GM21367 (cell line): ENCODE data around the gene CCDC30.
"Not testable (repeated sequence)": the region's sequence is repeated elsewhere in the genome, so short reads cannot be mapped to it uniquely, and the experiment has no call there.

ENCODE experiments used
- ATAC-seq: cut with Tn5 transposase; IDR thresholded peaks from one replicate; pipeline ENCODE4 v1.9.1; 2021; ENCODE audit not compliant: unreplicated experiment

CCDC30 gene

GRCh38 chr1:42523171-42523570, 60.1 kb downstream of the CCDC30 start:
- no peak for ATAC-seq

DNA sequence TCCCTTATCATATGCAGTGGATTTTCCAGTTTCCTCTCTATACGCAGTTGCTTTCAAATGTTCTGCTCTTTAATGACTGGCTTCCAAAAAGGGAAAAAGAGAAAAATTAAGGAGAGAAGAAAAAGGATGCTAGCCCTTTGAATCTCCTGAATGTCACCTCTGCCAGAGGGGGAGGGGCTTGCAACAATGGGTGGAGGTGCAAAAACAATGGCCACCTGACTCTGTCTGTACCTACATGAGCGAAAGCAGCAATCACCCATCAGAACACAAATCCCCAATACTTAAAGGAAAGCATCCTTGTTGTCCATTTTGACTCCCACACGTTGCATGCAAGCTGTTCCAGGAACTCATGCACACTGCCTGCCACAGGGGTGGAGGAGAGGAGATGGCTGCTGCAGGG, 61.2 kb downstream of the CCDC30 start:
- ATAC-seq = no peak

DNA sequence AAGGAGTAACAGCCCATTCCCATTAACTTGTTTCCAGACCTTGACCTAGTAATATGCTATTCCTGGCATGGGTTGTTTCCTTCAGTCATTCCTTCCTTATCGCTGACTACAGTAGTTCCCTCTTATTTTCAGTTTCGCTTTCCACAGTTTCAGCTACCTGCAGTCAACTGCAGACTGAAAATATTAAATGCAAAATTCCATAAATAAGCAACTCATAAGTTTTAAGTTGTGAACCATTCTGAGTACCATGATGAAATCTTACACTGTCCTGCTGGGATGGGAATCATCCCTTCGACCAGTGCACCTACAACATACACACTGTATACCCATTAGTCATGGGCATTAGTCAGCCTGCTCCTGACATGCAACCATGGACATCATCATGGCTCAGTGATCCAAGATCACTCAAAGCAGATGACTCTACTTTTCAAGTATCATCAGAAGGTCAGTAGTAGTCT, 66.7 kb downstream of the CCDC30 start:
- no peak for ATAC-seq

- ATAC-seq = no peak
Observed at GRCh38 chr1:42531043-42531442, 68.0 kb downstream of the CCDC30 start.

DNA sequence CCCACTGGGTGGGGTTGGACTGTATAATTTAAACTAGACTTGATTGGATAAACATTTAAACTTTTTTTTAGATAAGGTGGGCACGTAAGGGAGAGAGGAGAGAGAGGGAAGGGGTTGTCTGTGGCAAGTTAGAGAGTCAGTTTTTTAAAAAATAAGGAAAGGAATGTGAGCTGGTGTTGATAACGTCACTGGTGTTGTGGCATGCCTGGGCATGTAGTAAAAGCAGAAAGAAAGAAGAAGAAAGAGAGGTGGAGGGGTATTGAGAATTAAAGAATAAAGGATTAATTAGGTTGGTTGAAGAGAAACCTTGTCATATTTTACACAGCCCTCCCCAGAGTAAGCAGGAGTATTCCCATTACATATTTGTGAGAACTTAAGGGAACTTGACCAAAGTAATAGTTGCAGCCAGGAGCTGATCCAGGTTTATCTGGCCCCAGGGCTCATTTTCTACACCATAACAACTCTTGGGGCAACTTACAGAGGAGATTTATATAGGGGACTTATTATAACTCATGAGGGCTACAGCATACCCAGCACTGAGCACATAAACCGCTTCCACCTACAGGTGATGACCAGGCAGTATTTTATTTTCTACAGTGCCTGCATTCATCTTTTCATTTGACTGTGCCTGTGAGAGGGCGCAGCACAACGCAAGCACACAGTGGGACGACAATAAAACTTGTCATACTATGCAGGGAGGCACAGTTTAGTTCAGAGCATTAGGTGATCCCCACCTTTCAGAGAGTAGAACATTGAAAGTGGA, 70.2 kb downstream of the CCDC30 start:
- ATAC-seq = no peak

DNA sequence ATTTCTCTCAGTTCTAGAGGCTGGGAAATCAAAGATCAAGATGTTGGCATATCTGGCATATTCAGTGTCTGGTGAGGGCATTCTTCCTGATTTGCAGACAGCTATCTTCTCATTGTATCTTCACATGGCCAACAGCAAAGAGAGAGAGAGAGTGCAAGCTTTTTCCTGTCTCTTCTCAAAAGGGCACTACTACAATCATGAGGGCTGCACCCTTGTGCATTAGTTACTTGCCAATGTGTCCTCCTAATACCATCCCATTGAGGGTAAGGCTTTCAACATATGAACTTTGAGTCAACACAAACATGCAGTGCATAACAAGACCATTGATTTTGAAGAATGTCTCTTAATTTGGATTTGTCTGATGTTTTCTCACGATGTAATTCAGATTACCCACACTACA, 78.0 kb downstream of the CCDC30 start:
- no peak for ATAC-seq

- no peak for ATAC-seq
Observed at GRCh38 chr1:42551180-42551579, 88.1 kb downstream of the CCDC30 start.

DNA sequence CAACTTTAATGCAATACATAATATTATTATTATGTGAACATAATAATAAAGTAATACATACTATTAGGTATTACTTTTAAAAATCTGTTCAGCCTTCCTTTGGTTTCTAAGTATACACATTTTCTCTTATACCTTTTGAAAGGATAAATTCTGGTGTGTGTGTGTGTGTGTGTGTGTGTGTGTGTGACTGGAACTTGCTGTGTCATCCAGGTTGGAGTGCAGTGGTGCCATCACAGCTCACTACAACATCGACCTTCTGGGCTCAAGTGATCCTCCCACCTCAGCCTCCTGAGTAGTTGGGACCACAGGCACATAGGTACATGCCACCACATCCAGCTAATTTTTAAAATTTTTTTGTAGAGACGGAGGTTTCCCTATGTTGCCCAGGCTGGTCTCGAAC, 88.5 kb downstream of the CCDC30 start:
- ATAC-seq = no peak

DNA sequence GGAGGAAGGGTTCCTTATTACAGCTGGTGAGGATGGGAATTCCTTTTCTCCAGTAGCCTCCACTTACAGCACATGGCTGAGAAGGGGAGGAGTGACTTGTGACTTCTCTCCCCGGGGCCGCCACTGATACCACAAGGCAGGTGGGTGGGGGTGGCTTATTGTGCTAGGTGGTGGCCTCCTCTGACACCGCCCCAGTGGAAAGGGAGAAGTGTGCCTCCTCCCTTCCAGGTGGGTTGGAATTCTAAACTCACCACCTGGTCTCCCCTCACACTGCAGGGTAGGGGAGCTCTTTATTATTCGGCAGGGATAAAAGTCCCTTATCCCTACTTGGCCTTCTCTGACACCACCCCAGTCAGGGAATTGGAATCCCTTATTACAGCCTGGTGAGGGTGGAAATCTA, 89.5 kb downstream of the CCDC30 start:
- ATAC-seq = no peak

DNA sequence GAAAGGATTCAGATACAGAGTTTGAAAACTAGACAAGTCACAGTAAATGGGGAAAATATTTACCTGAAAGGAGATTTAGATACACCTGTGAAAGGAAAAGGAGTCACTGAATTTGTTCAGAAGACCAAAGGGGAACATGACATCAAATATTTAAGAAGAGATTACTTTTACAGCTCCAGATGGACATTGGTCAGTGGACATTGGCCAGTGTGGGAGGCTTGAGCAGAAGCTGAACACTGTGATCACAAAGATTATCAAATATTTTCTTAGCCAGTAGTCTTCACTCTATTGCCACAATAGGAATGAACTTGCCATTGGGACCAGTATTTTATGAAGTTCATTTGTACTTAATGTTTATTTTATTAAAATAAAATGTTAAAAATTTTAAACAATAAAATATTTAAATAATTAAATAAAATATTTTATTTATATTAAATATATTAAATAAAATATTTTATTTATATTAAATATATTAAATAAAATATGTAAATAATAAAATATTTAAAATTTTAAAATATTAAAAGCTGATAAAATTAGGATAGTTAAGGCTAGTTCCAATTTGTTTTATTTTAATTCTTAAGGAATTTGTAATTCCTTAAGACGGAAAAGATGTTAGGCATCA, 94.3 kb downstream of the CCDC30 start:
- no peak for ATAC-seq

- ATAC-seq = no peak
Observed at GRCh38 chr1:42567038-42567437, 104.0 kb downstream of the CCDC30 start.

GRCh38 chr1:42576935-42577334, 113.8 kb downstream of the CCDC30 start:
- ATAC-seq = no peak

DNA sequence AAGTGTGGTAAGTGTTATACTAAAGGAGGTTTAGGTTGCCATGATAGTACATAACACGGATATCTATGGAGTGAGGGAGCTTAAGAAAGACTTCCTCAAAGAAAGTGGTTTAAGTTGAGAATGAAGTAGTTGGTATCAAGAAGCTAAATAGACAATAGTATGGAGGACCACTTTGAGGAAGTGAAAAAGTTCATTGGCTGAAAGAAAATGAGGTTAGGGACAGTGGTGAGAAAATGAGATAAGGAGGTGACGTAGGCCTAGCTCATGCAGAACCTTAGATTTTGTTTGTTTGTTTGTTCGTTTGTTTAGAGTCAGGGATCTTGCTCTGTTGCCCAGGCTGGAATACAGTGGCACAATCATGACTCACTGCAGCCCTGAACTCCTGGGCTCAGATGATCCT, 122.9 kb downstream of the CCDC30 start:
- no peak for ATAC-seq

DNA sequence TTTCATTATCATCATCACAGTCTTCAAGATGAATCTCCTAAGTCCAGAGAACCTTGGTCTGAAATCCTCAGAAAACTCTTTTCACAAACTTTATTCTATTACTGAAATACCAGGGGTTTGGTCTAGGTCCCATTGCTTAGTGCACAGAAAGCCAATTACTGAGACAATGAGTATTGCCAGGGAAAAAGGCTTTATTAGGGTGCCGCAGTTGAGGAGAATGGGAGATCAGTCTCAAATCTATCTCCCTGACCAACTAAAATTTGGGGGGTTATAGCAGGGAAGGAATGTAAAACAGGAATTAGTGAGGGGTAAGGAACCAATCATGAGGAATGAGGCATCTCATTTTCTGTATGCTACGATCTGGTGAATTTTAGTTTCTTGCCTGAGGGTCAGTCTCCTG, 124.7 kb downstream of the CCDC30 start:
- ATAC-seq = no peak

DNA sequence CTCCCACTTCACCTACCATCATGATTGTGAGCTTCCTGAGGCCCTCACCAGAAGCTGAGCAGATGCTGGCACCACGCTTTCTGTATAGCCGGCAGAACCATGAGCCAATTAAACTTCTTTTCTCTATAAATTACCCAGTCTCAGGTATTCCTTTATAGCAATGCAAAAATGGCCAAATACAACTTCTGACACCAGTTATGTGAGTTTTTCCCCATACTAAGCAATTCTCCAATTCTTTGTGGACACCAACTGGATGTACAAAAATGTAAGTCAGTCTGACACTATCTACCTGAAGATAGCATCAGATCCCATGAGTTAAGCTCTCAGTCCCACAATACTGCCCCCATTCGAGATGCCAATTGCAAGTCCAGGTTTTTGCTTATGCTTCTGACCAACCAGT, 129.7 kb downstream of the CCDC30 start:
- ATAC-seq = no peak

GRCh38 chr1:42593486-42594100, 130.5 kb downstream of the CCDC30 start:
- no peak for ATAC-seq

GRCh38 chr1:42601472-42601871, 138.4 kb downstream of the CCDC30 start:
- ATAC-seq = no peak

DNA sequence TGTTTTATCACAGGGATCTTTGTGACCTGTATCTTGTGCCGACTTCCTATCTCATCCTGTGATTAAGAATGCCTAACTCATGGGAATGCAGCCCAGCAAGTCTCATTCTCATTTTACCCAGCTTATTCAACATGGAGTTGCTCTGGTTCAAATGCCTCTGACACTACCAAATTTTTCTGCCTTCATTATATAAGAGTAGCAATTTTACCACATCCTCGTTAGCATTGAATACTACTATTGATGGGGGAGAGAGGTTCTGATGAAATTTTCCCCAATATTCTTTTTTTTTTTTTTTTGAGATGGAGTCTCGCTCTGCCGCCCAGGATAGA, 150.7 kb downstream of the CCDC30 start:
- ATAC-seq = no peak

GRCh38 chr1:42618866-42619265, 155.8 kb downstream of the CCDC30 start:
- no peak for ATAC-seq

- no peak for ATAC-seq
Observed at GRCh38 chr1:42620307-42620706, 157.2 kb downstream of the CCDC30 start.

DNA sequence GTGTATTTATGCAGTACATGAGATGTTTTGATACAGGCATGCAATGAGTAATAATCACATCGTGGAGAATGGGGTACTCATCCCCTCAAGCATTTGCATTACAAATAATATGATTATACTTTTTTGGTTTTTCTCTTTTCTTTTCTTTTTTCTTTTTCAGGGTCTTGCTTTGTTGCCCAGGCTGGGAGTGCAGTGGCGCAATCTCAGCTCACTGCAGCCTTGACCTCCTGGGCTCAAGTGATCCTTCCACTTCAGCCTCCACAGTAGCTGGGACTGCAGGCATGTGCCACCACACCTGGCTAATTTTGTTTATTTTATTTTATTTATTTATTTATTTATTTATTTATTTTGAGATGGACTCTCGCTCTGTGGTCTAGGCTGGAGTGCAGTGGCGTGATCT, 158.1 kb downstream of the CCDC30 start:
- ATAC-seq = not testable (repeated sequence)

- not testable (repeated sequence) for ATAC-seq
Observed at GRCh38 chr1:42627205-42627604, 164.1 kb downstream of the CCDC30 start.
